Smooth muscle cell (in vitro differentiated cells): ENCODE measurements around the gene TICAM2. TPM values are rescaled to one million over a fixed set of nuclear protein-coding genes. Genes with fewer than 3 reads are reported as not detected.

Experiments
- DNase-seq: peaks from one replicate; lab custom pipeline; 2025; ENCODE audit not compliant: unreplicated experiment; lab: John Stamatoyannopoulos, UW
- H2AFZ ChIP-seq: fragments of 200-600 bp; sonication (generic); 2 replicates; pipeline ENCODE4 v1.6.0; 2016; ENCODE audit warnings: antibody characterized with exemption, low read depth, mild to moderate bottlenecking
- H3F3A ChIP-seq: fragments of 200-600 bp; sonication (generic); 2 replicates; pipeline ENCODE4 v1.6.0; 2017; ENCODE audit warnings: antibody characterized with exemption, low read depth
- H3K27ac ChIP-seq: fragments of 200-600 bp; sonication (generic); 2 replicates; pipeline ENCODE4 v1.5.1; 2016; ENCODE audit warnings: low read depth, mild to moderate bottlenecking
- H3K27me3 ChIP-seq: fragments of 200-600 bp; sonication (generic); 2 replicates; pipeline ENCODE4 v1.6.1; 2016; ENCODE audit warnings: low read depth, mild to moderate bottlenecking
- H3K36me3 ChIP-seq: fragments of 200-600 bp; sonication (generic); 2 replicates; pipeline ENCODE4 v1.5.1; 2016; ENCODE audit warnings: low read depth
- H3K4me1 ChIP-seq: fragments of 200-600 bp; sonication (generic); 2 replicates; pipeline ENCODE4 v1.5.1; 2016; ENCODE audit warnings: low read depth
- H3K4me2 ChIP-seq: fragments of 200-600 bp; sonication (generic); 2 replicates; pipeline ENCODE4 v1.6.0; 2016; ENCODE audit warnings: mild to moderate bottlenecking
- H3K4me3 ChIP-seq: fragments of 200-600 bp; sonication (generic); 2 replicates; pipeline ENCODE4 v1.5.1; 2016; ENCODE audit warnings: mild to moderate bottlenecking
- H3K79me2 ChIP-seq: fragments of 200-600 bp; sonication (generic); 2 replicates; pipeline ENCODE4 v1.6.0; 2016; ENCODE audit warnings: low read depth, mild to moderate bottlenecking
- H3K9ac ChIP-seq: fragments of 200-600 bp; sonication (generic); 2 replicates; pipeline ENCODE4 v1.6.0; 2016; ENCODE audit warnings: low read depth
- H3K9me3 ChIP-seq: fragments of 200-600 bp; sonication (generic); replicated peaks from 2 replicates; pipeline ENCODE4 v1.5.1; 2016; ENCODE audit warnings: low read depth
- H4K20me1 ChIP-seq: fragments of 200-600 bp; sonication (generic); 2 replicates; pipeline ENCODE4 v1.6.0; 2016; ENCODE audit warnings: low read depth
- CTCF ChIP-seq: fragments of 200-600 bp; sonication (generic); IDR thresholded peaks from 2 replicates; pipeline ENCODE4 v1.5.1; 2017; ENCODE audit warnings: borderline replicate concordance, mild to moderate bottlenecking, antibody characterized with exemption; ENCODE audit not compliant: insufficient read depth, poor library complexity, severe bottlenecking
- WGBS: methylation state at CpG from one replicate; pipeline ENCODE4 v1.1.7; 2016; ENCODE audit warnings: low lambda C conversion rate; 5-methylcytosine and 5-hydroxymethylcytosine counted together
- polyA plus RNA-seq: library from polyadenylated mRNA; unstranded; fragments of >200 nt; fragmentation: Nextera tagmentation; extraction: Ambion mirVana; gene quantifications from 2 replicates; pipeline ENCODE4 v1.2.1, GENCODE V29; 2016
- total RNA-seq: library from RNA; depleted of rRNA; stranded (reverse); fragments of >200 nt; gene quantifications from 2 replicates; pipeline ENCODE4 v1.2.3, GENCODE V29; 2014

The TICAM2 gene
- total and polyA plus RNA-seq, 2 experiments from 2014 or later, result 11.5 to 13.3 TPM

GRCh38 chr5:115602591-115603125 is 379 bp upstream of the TICAM2 start:
- no peak for TF ChIP-seq CTCF
- H3K4me1 ChIP-seq, result peaks cover 33% of the 10 kb centered on the region
- peaks cover 21% of the 10 kb centered on the region for H4K20me1 ChIP-seq
- H3K36me3 ChIP-seq, result no peaks in the 10 kb centered on the region
- peak overlapping the region; percentile 88 for H3K4me3 ChIP-seq
- peak overlapping the region; percentile 100 for H3K4me2 ChIP-seq
- peaks cover 43% of the 10 kb centered on the region for H3K79me2 ChIP-seq
- H3K9ac ChIP-seq, result peak overlapping the region; percentile 93
- peak overlapping the region; percentile 93 for H3K27ac ChIP-seq
- no peaks in the 10 kb centered on the region for H3K9me3 ChIP-seq
- H2AFZ ChIP-seq, result no peak overlapping the region
- DNase-seq, result no peak
- 54% methylated on average over 11 of the region's 11 CpGs for WGBS
- peaks cover 25% of the 10 kb centered on the region for H3F3A ChIP-seq
- H3K27me3 ChIP-seq, result no peaks in the 10 kb centered on the region

DNA sequence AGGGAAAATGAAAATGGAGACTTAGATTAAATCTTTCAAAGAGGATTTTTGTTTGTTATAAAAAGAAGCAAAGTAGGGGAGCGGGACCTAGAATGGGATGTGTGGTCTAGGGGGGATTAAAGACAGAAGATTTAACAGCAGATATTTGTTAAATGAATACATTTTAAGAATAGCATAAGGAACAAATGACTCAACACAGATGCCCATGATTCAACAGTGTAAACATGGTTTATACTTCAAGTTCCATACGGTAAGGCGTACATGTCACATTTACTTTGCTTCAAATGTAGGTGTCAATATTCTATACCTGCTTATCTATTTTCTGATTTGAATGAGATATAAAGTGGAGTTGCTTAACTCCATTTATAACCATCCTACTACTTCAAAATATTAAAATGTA is 1.5 kb downstream of the TICAM2 start:
- Histone ChIP-seq H4K20me1 (peaks cover 38% of the 10 kb centered on the region), H3K27me3 (no peaks in the 10 kb centered on the region), H3K4me3 (peak overlapping the region; percentile 88), H2AFZ (no peak overlapping the region), H3K9me3 (no peaks in the 10 kb centered on the region), H3K27ac (peak overlapping the region; percentile 93), H3K36me3 (no peaks in the 10 kb centered on the region), H3F3A (peaks cover 15% of the 10 kb centered on the region), H3K9ac (peak overlapping the region; percentile 93), H3K4me2 (peak overlapping the region; percentile 100), H3K79me2 (peaks cover 60% of the 10 kb centered on the region), H3K4me1 (peaks cover 33% of the 10 kb centered on the region)
- DNase-seq, result no peak
- TF ChIP-seq CTCF, result no peak
- WGBS, result 26% methylated on average over 3 of the region's 3 CpGs

DNA sequence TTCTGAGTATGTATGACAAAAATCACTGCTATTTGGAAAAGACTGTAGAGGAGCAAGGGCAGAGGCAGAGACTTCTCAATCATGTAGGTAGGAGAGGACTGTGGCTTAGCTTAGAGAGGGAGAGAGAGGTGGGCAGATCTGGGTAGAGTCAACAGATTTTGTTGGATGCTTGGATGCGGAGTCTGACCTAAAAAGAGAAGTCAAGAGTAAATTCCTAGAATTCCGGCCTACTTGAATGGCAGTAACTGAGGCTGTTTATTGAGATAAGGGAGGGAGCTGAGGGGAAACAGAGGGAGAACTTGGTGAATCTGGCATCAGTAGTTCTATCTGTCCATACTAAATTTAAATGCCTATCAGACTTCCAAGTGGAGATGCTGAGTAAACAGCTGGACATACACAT is 2.4 kb downstream of the TICAM2 start:
- peaks cover 46% of the 10 kb centered on the region for H4K20me1 ChIP-seq
- no peak overlapping the region for H2AFZ ChIP-seq
- H3K9me3 ChIP-seq, result no peaks in the 10 kb centered on the region
- no peak overlapping the region for H3K9ac ChIP-seq
- H3K27me3 ChIP-seq, result no peaks in the 10 kb centered on the region
- peak overlapping the region; percentile 100 for H3K4me2 ChIP-seq
- H3K36me3 ChIP-seq, result no peaks in the 10 kb centered on the region
- H3K4me3 ChIP-seq, result no peak overlapping the region
- H3K27ac ChIP-seq, result peak overlapping the region; percentile 93
- H3K79me2 ChIP-seq, result peaks cover 69% of the 10 kb centered on the region
- WGBS, result 50% methylated on average over 2 of the region's 2 CpGs
- peaks cover 33% of the 10 kb centered on the region for H3K4me1 ChIP-seq
- no peak for TF ChIP-seq CTCF
- no peak for DNase-seq
- peaks cover 15% of the 10 kb centered on the region for H3F3A ChIP-seq

DNA sequence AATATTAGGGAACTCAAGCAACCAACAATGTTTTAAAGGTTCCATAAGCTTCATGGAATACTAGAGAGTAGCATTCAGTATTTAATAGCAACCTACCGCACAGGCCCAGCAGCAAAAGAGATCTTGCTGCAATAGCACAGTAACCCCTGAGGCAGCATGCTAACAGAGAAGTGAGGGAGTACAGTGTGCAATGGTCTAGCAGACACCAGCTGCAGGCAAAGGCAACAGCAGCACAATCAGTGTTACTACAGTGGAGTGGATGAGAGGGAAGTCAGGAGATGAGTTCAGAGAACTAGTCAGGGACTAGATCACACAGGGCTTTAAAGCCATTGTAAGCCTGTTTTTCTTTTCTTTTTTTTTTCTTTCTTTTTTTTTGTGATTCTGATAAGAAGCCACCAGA is 2.8 kb downstream of the TICAM2 start:
- no peaks in the 10 kb centered on the region for H3K27me3 ChIP-seq
- no peak overlapping the region for H2AFZ ChIP-seq
- H3K36me3 ChIP-seq, result no peaks in the 10 kb centered on the region
- no peak for TF ChIP-seq CTCF
- H3K4me2 ChIP-seq, result peak overlapping the region; percentile 100
- no peaks in the 10 kb centered on the region for H3K9me3 ChIP-seq
- H3K4me1 ChIP-seq, result peaks cover 33% of the 10 kb centered on the region
- no peak overlapping the region for H3K9ac ChIP-seq
- peaks cover 50% of the 10 kb centered on the region for H4K20me1 ChIP-seq
- H3K79me2 ChIP-seq, result peaks cover 72% of the 10 kb centered on the region
- 65% methylated on average over 1 of the region's 1 CpG for WGBS
- no peak for DNase-seq
- peak overlapping the region; percentile 93 for H3K27ac ChIP-seq
- H3K4me3 ChIP-seq, result no peak overlapping the region
- peaks cover 15% of the 10 kb centered on the region for H3F3A ChIP-seq
